Stimulated activated CD8-positive, alpha-beta memory T cell treated with anti-CD3 and anti-CD28 coated beads, Interleukin-7, amount 100 ng/mL, for 48 hours (primary cell): Measurements from ENCODE around the gene LINC00237.

Experiments used
- DNase-seq, 2 donors: peaks; one replicate each; pipeline ENCODE4 v3.0.0-alpha.2; 2020; ENCODE audit warnings: low read depth in 1 of 2; ENCODE audit errors: extremely low read depth in 1 of 2

LINC00237 gene

GRCh38 chr20:21106171-21107017 lies at the start of gene LINC00237:
TSS of gene LINC00237 (minus strand) at chr20:21106358.
- DNase-seq, result no peak

DNA sequence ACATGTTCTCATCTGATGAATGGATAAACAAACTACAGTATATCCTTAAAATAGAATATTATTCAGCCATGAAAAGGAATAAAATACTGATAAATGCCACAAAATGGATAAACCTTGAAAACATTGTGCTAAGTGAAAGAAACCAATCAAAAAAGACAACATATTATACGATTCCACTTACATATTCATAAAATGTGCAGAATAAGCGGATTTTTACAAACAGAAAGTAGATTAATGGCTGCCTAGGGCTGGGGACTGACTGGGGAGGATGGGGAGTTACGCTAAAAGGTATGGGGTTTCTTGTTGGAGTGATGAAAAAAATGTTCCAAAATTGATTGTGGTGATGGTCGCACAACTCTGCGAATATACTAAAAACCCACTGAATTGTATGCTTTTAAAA lies 49.1 kb upstream of the LINC00237 start:
- DNase-seq, result no peak

DNA sequence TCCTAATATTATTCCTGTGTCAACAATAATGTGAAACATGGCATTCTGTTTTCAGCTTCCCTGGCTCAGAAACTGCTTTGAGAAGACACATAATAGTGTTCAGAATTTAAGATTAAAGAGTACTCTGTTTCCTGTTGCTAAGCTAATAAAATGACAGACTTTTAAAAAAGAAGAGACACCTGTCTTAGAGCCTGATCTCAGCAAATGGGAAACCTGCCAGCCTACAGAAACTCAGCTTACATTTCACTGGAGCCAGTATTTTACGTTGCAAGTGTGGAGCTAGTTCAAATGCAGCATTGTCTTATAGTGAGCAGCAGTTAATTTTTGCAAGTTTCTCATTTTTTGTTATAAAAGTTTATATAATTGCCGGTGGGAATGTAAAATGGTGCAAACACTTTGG lies 48.5 kb upstream of the LINC00237 start:
- no peak for DNase-seq

- no peak for DNase-seq
These were observed 45.6 kb upstream of the LINC00237 start for GRCh38 chr20:21151791-21152190.

- DNase-seq, result no peak
These were observed 43.2 kb upstream of the LINC00237 start for GRCh38 chr20:21149344-21149743.

GRCh38 chr20:21147593-21147992 lies 41.4 kb upstream of the LINC00237 start:
- DNase-seq, result no peak

GRCh38 chr20:21146215-21146614 lies 40.1 kb upstream of the LINC00237 start:
- no peak for DNase-seq

- no peak for DNase-seq
These were observed 39.3 kb upstream of the LINC00237 start for GRCh38 chr20:21145424-21145823.

DNA sequence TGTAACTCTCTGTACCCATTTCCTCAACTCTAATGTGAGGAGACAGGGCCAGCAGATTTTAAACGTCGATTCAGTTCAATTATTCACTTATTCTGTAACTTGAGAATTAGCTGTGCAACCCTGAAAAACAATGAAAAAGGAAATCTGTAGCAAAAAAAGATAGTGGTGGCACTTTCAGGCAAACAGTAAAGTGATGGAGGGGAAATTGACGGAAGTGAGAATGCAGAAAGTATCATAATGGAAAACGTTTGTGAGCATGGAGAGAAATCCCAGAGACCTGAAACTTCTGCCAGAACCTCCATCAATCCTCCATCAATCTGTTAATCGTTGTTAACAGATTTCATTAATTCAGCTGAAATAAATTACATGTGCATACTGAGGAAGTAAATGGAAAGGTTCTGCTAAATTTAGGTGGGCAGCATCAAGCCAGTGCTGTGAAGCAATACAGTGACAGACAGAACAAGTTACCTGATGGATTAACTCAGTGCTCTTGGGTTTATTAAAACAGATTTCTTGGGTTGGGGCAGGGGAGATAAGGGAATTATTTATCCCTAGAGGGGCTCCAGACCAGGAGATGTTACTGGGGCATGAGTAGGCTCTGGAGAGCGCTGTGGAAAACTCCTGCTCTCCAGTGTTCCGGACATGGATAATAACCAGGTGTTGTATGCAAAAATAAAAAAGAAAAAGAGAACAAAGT lies 37.2 kb upstream of the LINC00237 start:
- DNase-seq, result no peak

- DNase-seq, result no peak
These were observed 35.7 kb upstream of the LINC00237 start for GRCh38 chr20:21141825-21142224.

GRCh38 chr20:21139881-21140566 lies 33.9 kb upstream of the LINC00237 start:
- no peak for DNase-seq

GRCh38 chr20:21137078-21137477 lies 30.9 kb upstream of the LINC00237 start:
- DNase-seq, result no peak

DNA sequence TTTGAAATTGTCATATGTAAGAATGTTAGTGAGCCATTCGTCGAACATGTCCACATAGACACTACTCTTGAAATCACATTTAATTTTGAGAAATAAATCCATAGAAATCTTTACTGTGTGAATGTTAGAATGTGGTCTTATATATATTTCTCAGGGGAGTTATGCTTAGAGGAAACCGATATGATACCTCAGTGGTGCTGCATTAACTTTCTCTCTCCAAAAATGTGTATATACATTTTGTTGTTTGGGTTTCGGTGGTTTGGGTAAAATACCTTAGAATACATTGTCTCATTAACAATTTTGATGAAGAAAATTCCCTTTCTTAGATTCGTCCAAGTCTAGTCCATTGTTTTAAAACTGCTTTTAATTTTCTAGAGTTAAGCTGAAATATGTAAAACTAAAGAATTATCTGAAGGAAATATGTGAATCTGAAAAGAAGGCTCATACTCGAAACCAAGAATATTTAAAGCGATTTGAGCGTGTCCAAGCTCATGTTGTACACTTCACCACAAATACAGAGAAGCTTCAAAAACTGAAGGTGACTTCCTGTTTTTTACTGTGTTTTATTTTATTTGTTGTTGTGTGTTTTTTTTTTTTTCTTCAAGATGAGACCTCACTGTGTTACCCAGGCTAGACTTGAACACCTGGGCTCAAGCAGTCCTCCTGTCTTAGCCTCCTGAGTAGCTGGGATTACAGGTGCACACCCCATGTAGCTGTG lies 30.0 kb upstream of the LINC00237 start:
- DNase-seq, result no peak

GRCh38 chr20:21134883-21135493 lies 28.8 kb upstream of the LINC00237 start:
- no peak for DNase-seq

GRCh38 chr20:21133917-21134622 lies 27.9 kb upstream of the LINC00237 start:
- no peak for DNase-seq

DNA sequence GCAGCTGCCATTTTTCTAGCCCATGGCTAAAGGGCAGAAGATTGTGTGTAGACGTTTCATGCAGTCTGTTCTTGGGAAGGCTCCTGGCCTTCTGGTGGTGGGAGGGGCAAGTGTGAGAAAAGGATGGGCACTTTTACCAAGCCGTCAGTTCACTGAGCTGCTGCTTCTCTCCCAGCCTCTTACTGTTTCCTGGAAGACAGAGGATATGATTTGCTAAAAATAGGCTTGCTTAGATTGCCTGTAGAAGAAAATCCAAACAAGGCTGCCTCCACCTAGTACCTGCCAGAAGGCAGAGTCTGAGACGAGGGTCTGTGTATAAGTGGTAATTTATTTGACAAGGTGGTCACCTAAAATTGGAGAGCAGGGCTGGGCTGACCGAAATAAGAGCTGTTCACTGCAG lies 27.2 kb upstream of the LINC00237 start:
- no peak for DNase-seq

GRCh38 chr20:21129861-21130260 lies 23.7 kb upstream of the LINC00237 start:
- no peak for DNase-seq

- no peak for DNase-seq
These were observed 21.2 kb upstream of the LINC00237 start for GRCh38 chr20:21127201-21127981.

GRCh38 chr20:21126581-21126870 lies 20.4 kb upstream of the LINC00237 start:
- no peak for DNase-seq
